Astrocyte of the spinal cord (primary cell): ENCODE data around the gene ATP5F1A.
"Not testable (repeated sequence)": the region's sequence is repeated elsewhere in the genome, so short reads cannot be mapped to it uniquely, and the experiment has no call there.

Source experiments
- DNase-seq: peaks from one replicate; pipeline ENCODE4 v3.0.0; 2011; ENCODE audit warnings: low read depth, low spot score
- H3K4me3 ChIP-seq: 2 replicates; pipeline ENCODE4 v1.5.1; 2011; ENCODE audit warnings: low read depth, mild to moderate bottlenecking, low read length, moderate library complexity
- CTCF ChIP-seq: IDR thresholded peaks from 2 replicates; pipeline ENCODE4 v1.5.1; 2012; ENCODE audit warnings: low read depth, mild to moderate bottlenecking, low read length, inconsistent platforms
- in situ Hi-C: cut with HindIII; loops from 2 replicates; pipeline ENCODE4 v1.10.0; 2017; ENCODE audit warnings: low sequenced_read_pairs

Gene ATP5F1A

DNA sequence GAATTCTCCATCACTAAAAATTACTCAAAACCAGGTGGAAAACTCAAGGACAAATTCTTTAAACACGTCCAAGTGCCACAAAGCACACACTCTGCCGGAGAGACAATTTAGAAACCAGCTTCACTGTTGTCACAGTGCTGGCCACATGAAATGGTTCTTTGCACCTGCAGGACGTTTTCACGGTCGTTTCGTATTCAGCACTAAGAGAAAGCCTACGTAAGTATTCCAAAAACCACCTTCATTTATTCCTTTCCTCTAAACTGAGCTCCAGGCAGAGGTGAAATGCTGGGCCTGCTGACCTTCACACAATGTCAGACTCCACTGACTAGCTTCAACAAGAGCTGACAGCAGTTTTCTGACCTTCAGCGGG is 680 bp downstream of the ATP5F1A start:
- in situ Hi-C loops: no loop called here
- no peak for TF ChIP-seq CTCF
- H3K4me3 ChIP-seq: peak overlapping the region; percentile 96
- no peak for DNase-seq

DNA sequence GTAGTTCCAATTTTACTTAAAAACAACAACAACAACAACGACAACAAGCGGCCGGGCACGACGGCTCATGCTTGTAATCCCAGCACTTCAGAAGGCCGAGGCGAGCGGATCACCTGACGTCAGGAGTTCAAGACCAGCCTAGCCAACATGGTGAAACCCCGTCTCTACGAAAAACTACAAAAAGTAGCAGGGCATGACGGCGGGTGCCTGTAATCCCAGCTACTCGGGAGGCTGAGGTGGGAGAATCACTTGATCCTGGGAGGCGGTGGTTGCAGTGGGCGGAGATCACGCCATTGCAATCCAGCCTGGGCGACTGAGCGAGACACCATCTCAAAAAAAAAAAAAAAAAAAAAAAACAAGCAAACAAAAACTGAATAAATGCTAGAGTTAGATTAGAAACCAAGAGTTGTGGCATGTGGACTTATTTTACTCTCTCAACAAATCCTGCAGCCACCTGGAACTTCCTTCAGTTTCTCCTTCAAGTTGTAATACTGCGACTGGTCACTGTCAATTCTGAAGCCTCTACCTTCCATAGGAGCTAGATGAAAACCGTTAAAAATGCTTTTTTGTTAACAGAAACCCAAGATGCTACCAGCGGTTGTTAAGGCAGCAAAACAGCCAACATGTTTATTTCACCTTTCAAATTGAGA is 1.3 kb downstream of the ATP5F1A start:
- peak overlapping the region; percentile 96 for H3K4me3 ChIP-seq
- no peak for DNase-seq
- in situ Hi-C loops: no loop called here
- no peak for TF ChIP-seq CTCF

DNA sequence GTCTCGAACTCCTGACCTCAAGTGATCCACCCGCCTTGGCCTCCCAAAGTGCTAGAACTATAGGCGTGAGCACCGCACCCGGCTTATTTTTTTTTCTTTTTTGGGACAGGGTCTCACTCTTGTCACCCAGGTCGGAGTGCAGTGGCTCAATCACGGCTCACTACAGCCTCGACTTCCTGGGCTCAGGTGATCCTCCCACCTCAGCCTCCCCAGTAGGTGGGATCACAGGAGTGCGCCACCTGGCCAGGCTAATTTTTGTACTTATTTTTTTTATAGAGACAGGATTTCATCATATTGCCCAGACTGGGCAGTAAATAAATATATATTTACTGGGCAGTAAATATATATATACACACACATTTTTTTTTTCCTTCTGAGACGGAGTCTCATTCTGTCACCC is 2.6 kb downstream of the ATP5F1A start:
- TF ChIP-seq CTCF: no peak
- no peak overlapping the region for H3K4me3 ChIP-seq
- DNase-seq: no peak
- in situ Hi-C loops: no loop called here

DNA sequence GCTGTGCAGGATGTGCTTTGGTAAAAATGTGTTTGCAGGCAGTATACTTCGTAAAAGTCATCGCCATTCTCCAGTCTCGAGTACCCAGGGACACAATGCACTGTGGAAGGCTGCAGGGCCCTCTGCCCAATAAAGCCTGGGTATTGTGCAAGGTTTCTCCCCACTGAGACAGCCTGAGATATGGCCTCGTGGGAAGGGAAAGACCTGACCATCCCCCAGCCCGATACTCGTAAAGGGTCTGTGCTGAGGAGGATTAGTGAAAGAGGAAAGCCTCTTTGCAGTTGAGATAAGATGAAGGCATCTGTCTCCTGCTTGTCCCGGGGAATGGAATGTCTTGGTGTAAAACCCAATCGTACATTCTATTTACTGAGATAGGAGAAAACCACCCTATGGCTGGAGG is 9.6 kb downstream of the ATP5F1A start:
- DNase-seq, in situ Hi-C loops, H3K4me3 ChIP-seq: not testable (repeated sequence)

- no peak for TF ChIP-seq CTCF
- in situ Hi-C loops: no loop called here
- no peak overlapping the region for H3K4me3 ChIP-seq
- DNase-seq: no peak
Observed at GRCh38 chr18:46084431-46084830, 13.7 kb downstream of the ATP5F1A start.

GRCh38 chr18:46080156-46080555 is 17.9 kb downstream of the ATP5F1A start:
- TF ChIP-seq CTCF: no peak
- no peak overlapping the region for H3K4me3 ChIP-seq
- no peak for DNase-seq
- in situ Hi-C loops: no loop called here

GRCh38 chr18:46079336-46079735 is 18.8 kb downstream of the ATP5F1A start:
- no peak for TF ChIP-seq CTCF
- in situ Hi-C loops: no loop called here
- H3K4me3 ChIP-seq: no peak overlapping the region
- DNase-seq: no peak
